Stimulated activated CD4-positive, alpha-beta T cell treated with anti-CD3 and anti-CD28 coated beads, TNF-alpha, amount 100 ng/mL, for 1 hour (primary cell): Measurements from ENCODE around the gene CT47A7.
"Not testable (repeated sequence)": the region's sequence is repeated elsewhere in the genome, so short reads cannot be mapped to it uniquely, and the experiment has no call there.

Experiments
- DNase-seq, 3 donors: peaks; one replicate each; pipeline ENCODE4 v3.0.0-alpha.2; 2020; ENCODE audit warnings: low read depth in 3 of 3, low spot score in 1 of 3

Gene CT47A7

GRCh38 chrX:120956500-120956899 is at the start of gene CT47A7:
CT47A7 (minus strand) TSS chrX:120956600; CDS start chrX:120956345, 255 bp downstream.
- DNase-seq: not testable (repeated sequence)

DNA sequence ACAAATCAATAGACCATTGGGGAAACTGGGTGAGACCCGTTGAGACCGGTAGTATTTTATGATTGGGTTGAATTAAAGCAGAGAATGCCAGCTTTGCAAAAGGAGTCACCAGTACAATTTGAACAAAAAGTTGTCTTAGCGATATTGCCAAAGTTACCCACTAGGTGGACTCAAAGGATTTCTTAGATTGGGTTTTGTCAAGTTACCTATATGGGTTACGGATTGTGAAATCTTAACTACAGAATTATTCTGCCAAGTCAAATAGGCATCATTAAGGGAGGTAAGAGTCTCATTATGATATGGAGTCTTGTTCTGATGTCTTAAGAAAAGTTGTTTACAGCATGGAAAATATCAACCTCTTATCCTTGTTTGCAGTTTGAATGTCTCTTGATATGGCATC is 44.2 kb upstream of the CT47A7 start:
- DNase-seq: no peak

- no peak for DNase-seq
Observed at GRCh38 chrX:120999413-120999812, 43.0 kb upstream of the CT47A7 start.

DNA sequence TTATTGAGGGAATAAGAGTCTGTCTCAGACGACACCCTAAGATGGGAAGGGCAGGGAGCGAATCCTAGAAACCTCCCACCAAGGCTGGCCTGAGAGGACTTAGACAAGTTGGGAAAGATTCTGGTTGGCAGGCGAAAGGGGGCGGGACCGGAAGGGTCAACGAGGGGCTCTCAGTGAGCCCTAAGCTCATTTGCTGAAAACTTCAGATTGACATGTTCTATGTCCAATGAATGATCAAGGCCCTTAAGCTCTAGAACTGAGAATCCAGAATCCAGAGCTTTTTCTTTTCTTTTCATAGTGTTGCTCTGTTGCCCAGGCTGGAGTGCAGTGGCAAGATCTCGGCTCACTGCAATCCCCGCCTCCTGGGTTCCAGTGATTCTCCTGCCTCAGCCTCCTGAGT is 29.3 kb upstream of the CT47A7 start, which contains the start of gene CT47A1:
Gene CT47A1 (minus strand): TSS at position 101 of the 400 bp plus-strand sequence. CDS start 231 bp downstream, outside the sequence.
- not testable (repeated sequence) for DNase-seq
